ENCODE results near the gene AQP12B. TPM values are rescaled to one million over a fixed set of nuclear protein-coding genes. Genes with fewer than 3 reads are reported as not detected.

The AQP12B gene
- polyA plus RNA-seq, 1 of the 3 experiments (the other 2 are of a cell fraction), result not detected

GRCh38 chr2:240646900-240647502 lies 35.7 kb downstream of the AQP12B start:
- DNase-seq, result peak; percentile 20
- POLR2A ChIA-PET, result no interaction called here
- Histone ChIP-seq H3K27ac (ENCODE audit: low read depth in 2 of 2, low read length in 1 of 2) (no peak overlapping the region), H3K9ac (no peak overlapping the region), H3K4me2 (no peak overlapping the region), H3K4me1 (ENCODE audit: control insufficient read depth in 1 of 2, insufficient read depth in 2 of 2, low read depth in 1 of 2, low read length in 1 of 2) (no peaks in the 10 kb centered on the region; a peak in 1 of 4 replicates), H3K9me3 (no peaks in the 10 kb centered on the region), H3K27me3 (ENCODE audit: insufficient read depth) (no peaks in the 10 kb centered on the region; the same call in 1 of the 2 replicates), H4K20me1 (ENCODE audit: insufficient read depth) (no peaks in the 10 kb centered on the region), H2AFZ (ENCODE audit: low read depth) (no peak overlapping the region), H3K9me2 (no peaks in the 10 kb centered on the region), H3K79me2 (ENCODE audit: insufficient read depth) (no peaks in the 10 kb centered on the region), H3K36me3 (replicated peaks in 1 of 2; ENCODE audit: control insufficient read depth in 1 of 2, insufficient read depth in 2 of 2, low read length in 1 of 2) (no peaks in the 10 kb centered on the region), H3F3A (replicated peaks; ENCODE audit: insufficient read depth) (no peaks in the 10 kb centered on the region), H3K4me3 (ENCODE audit: low read depth in 2 of 2, low read length in 1 of 2) (no peak overlapping the region)
- 53% methylated on average over 10 of the region's 30 CpGs for WGBS (ENCODE audit: low lambda C conversion rate)
- CTCF ChIA-PET, result interaction anchor here (1.3 to 2.0 kb wide), 2 partner anchors 193 to 194 kb away, joined by 3 to 6 read pairs; no protein-coding TSS in a partner anchor
- TF ChIP-seq POLR2AphosphoS5 (IDR thresholded peaks at IDR 0.05; ENCODE audit: low read depth, low read length) (no peak), RFX5 (IDR thresholded peaks at IDR 0.05; ENCODE audit: low read length) (no peak), GATA2 (CRISPR knock-in tag; IDR thresholded peaks at IDR 0.05) (no peak), ZBTB33 (IDR thresholded peaks at IDR 0.05; ENCODE audit: borderline replicate concordance, low read depth) (no peak), SMC3 (IDR thresholded peaks at IDR 0.05; ENCODE audit: low read depth, low read length) (no peak), MAX (IDR thresholded peaks at IDR 0.05; ENCODE audit: low read depth) (no peak)
- TF ChIP-seq, protein P1, sequence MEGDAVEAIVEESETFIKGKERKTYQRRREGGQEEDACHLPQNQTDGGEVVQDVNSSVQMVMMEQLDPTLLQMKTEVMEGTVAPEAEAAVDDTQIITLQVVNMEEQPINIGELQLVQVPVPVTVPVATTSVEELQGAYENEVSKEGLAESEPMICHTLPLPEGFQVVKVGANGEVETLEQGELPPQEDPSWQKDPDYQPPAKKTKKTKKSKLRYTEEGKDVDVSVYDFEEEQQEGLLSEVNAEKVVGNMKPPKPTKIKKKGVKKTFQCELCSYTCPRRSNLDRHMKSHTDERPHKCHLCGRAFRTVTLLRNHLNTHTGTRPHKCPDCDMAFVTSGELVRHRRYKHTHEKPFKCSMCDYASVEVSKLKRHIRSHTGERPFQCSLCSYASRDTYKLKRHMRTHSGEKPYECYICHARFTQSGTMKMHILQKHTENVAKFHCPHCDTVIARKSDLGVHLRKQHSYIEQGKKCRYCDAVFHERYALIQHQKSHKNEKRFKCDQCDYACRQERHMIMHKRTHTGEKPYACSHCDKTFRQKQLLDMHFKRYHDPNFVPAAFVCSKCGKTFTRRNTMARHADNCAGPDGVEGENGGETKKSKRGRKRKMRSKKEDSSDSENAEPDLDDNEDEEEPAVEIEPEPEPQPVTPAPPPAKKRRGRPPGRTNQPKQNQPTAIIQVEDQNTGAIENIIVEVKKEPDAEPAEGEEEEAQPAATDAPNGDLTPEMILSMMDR (IDR thresholded peaks at IDR 0.05), result no peak

- H3K4me2 ChIP-seq, result no peak overlapping the region
- CTCF ChIA-PET, result interaction anchor here (1.3 kb wide), 1 partner anchor 194 kb away, joined by 3 read pairs; no protein-coding TSS in a partner anchor
- no peak overlapping the region for H3K9ac ChIP-seq
- H3K4me1 ChIP-seq (ENCODE audit: control insufficient read depth in 1 of 2, insufficient read depth in 2 of 2, low read depth in 1 of 2, low read length in 1 of 2), result no peaks in the 10 kb centered on the region; a peak in 1 of 4 replicates
- H3K79me2 ChIP-seq (ENCODE audit: insufficient read depth), result no peaks in the 10 kb centered on the region
- H3K27me3 ChIP-seq (ENCODE audit: insufficient read depth), result no peaks in the 10 kb centered on the region; the same call in 1 of the 2 replicates
- no peak overlapping the region for H3K4me3 ChIP-seq (ENCODE audit: low read depth in 2 of 2, low read length in 1 of 2)
- DNase-seq, result no peak
- no peaks in the 10 kb centered on the region for H3K36me3 ChIP-seq (replicated peaks in 1 of 2; ENCODE audit: control insufficient read depth in 1 of 2, insufficient read depth in 2 of 2, low read length in 1 of 2)
- no peaks in the 10 kb centered on the region for H3K9me3 ChIP-seq
- TF ChIP-seq JUND (IDR thresholded peaks at IDR 0.05) (no peak), GATA2 (CRISPR knock-in tag; IDR thresholded peaks at IDR 0.05) (no peak), CHD2 (IDR thresholded peaks at IDR 0.05; ENCODE audit: low read length, partially characterized antibody) (no peak)
- TF ChIP-seq, protein P2, sequence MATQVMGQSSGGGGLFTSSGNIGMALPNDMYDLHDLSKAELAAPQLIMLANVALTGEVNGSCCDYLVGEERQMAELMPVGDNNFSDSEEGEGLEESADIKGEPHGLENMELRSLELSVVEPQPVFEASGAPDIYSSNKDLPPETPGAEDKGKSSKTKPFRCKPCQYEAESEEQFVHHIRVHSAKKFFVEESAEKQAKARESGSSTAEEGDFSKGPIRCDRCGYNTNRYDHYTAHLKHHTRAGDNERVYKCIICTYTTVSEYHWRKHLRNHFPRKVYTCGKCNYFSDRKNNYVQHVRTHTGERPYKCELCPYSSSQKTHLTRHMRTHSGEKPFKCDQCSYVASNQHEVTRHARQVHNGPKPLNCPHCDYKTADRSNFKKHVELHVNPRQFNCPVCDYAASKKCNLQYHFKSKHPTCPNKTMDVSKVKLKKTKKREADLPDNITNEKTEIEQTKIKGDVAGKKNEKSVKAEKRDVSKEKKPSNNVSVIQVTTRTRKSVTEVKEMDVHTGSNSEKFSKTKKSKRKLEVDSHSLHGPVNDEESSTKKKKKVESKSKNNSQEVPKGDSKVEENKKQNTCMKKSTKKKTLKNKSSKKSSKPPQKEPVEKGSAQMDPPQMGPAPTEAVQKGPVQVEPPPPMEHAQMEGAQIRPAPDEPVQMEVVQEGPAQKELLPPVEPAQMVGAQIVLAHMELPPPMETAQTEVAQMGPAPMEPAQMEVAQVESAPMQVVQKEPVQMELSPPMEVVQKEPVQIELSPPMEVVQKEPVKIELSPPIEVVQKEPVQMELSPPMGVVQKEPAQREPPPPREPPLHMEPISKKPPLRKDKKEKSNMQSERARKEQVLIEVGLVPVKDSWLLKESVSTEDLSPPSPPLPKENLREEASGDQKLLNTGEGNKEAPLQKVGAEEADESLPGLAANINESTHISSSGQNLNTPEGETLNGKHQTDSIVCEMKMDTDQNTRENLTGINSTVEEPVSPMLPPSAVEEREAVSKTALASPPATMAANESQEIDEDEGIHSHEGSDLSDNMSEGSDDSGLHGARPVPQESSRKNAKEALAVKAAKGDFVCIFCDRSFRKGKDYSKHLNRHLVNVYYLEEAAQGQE (IDR thresholded peaks at IDR 0.05; ENCODE audit: low read depth, low read length), result no peak
- no peaks in the 10 kb centered on the region for H3K9me2 ChIP-seq
- no peak overlapping the region for H2AFZ ChIP-seq (ENCODE audit: low read depth)
- POLR2A ChIA-PET, result no interaction called here
- WGBS (ENCODE audit: low lambda C conversion rate), result 61% methylated on average over 26 of the region's 36 CpGs
- no peak overlapping the region for H3K27ac ChIP-seq (ENCODE audit: low read depth in 2 of 2, low read length in 1 of 2)
- H3F3A ChIP-seq (replicated peaks; ENCODE audit: insufficient read depth), result no peaks in the 10 kb centered on the region
- no peaks in the 10 kb centered on the region for H4K20me1 ChIP-seq (ENCODE audit: insufficient read depth)
Measured at GRCh38 chr2:240646176-240646899, 36.3 kb downstream of the AQP12B start.

All from SK-N-SH (cell line).